HG03469 (cell line): ENCODE data around the gene ICAM3.
A peak's percentile ranks its signal among the peaks of the same experiment; 100 is the strongest.
"Not testable (repeated sequence)": the region's sequence is repeated elsewhere in the genome, so short reads cannot be mapped to it uniquely, and the experiment has no call there.

Experiments
- ATAC-seq: cut with Tn5 transposase; IDR thresholded peaks from one replicate; pipeline ENCODE4 v1.9.1; 2021; ENCODE audit warnings: mild to moderate bottlenecking, moderate library complexity, moderate number of reproducible peaks; ENCODE audit not compliant: unreplicated experiment

ICAM3 gene, protein sequence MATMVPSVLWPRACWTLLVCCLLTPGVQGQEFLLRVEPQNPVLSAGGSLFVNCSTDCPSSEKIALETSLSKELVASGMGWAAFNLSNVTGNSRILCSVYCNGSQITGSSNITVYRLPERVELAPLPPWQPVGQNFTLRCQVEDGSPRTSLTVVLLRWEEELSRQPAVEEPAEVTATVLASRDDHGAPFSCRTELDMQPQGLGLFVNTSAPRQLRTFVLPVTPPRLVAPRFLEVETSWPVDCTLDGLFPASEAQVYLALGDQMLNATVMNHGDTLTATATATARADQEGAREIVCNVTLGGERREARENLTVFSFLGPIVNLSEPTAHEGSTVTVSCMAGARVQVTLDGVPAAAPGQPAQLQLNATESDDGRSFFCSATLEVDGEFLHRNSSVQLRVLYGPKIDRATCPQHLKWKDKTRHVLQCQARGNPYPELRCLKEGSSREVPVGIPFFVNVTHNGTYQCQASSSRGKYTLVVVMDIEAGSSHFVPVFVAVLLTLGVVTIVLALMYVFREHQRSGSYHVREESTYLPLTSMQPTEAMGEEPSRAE

DNA sequence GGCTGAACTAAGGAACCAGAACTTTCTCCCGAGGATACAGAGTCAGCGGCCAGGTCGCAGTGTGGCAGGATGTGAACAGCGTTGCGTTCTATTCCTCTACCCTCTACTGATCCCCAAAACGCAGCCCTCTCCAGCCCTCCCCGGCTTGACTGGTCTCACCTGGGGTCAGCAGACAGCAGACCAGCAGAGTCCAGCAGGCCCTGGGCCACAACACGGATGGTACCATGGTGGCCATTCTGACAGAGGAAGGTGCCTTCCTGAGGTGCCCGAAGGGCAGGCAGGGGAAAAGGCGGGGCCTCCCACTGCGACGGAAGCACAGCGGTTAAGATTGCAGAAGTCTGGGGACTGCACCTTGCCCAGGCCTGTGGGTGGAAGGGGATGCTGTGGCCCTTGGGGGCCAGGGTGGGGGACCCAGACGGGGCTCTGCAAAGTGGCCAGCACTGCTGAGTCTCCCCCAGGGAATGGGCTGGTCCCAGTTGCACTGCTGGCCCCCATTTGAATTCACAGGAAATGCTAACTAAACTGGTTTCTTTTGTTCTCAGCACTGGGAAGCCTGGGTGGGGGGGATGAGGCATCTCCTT is at the start of gene ICAM3:
Gene ICAM3 (minus strand): TSS at position 245 of the 581 bp plus-strand sequence. CDS start 10 bp downstream, at position 235.
- ATAC-seq: no peak

DNA sequence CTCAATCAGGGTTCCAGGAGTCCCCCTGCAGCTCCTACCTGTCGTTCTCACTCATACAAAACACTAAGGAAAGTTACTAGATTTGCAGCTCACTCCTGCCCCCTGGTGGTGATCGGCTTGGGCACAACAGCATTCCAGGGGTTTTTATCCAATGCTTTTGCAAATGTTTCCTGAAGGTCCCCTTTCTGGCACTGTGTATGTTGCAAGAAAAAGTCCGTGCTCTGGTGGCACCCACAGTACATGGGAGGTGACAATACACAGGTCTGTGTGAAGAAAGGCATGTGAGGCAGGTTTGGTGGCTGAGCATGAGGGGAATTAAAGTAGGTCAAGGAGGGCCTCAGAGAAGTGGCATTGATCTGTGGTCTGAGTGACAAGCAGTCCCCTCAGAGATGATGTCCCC is 49.5 kb upstream of the ICAM3 start:
- ATAC-seq: no peak

DNA sequence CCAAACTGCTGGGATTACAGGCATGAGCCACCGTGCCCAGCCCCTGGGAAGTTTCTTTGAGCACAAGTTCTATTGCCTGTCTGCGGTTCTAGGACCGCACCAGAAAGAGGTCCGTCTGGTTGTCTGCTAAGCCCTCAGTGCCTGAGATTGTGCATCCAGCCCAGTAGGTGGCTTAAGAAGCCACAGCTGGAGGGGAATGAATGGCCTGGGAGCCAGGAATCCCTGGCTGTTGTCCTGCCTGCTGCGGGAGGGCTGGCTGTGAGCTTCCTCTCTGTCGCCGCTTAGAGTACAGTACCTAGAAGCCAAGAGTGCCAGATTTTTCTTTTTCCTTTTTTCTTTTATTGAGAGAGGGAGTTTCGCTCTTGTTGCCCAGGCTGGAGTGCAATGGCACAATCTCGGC is 45.2 kb upstream of the ICAM3 start:
- no peak for ATAC-seq

DNA sequence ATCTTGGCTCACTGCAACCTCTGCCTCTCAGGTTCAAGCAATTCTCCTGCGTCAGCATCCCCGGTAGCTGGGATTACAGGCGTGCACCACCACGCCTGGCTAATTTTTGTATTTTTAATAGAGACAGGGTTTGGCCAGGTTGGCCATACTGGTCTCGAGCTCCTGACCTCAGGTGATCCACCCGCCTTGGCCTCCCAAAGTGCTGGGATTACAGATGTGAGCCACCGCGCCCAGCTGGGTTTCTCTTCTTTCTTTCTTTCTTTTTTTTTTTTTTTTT is 43.7 kb upstream of the ICAM3 start:
- ATAC-seq: not testable (repeated sequence)

DNA sequence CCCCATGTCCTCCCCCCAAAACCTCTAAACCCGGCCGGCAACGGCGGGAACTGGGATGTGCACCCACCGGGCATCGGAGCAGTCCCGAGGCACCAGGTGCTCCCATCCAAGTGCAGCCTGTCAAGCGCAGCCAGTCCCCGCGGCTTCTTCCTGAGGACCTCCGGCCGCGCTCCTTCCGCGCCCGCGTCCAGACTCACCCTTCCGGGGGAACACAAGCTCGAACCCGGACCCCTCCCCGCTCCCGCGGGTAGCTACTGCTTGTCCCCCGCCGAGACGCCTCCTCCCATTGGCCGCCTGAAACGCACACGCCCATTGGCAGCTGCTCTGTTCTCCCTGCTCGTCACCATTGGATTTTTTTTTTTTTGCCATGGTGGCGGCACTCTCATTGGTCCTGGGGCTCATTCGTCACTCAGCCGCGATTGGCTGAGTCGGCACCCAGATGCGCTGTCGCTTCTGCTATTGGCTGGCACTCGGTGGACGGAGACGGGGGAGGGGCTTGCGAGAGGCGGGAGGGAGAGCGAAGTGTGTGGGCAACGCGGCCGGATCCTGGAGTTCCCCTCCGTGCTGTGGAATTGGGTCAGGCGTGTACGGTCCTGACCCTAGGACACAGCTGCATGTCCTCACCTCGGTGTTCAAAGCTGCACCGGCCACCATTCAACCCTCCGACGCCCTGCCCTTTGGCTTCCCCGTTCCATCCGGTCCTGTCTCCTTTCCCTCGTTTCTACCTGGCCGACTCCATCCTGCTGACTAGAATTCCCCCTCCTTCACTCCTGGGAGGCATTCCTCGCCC is 41.1 kb upstream of the ICAM3 start, which contains the start of gene TYK2:
Gene TYK2 (minus strand): TSS at position 260 of the 790 bp plus-strand sequence. CDS start 2,166 bp downstream, outside the sequence.
- ATAC-seq: peak; percentile 80

DNA sequence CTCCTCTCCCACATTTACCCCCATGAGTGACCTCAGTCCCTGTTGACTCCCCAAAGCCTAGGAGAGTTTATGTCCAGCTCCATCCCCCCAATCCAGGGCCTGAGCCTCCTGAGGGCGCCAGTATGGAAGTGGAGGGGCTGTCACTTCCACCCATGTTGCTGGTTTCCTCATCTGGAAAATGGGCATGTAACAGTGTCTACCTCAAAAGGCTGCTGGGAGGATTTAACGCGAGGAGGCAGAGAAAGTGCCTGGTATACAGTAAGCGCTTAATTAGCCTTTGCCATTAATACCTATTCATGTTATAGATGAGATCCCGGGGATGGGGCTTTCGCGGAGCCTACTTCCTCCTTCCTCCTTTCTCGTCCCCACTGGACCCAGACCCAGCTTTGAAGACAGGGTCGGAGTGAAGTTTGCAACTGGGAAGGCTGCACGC is 40.5 kb upstream of the ICAM3 start:
- ATAC-seq: no peak

DNA sequence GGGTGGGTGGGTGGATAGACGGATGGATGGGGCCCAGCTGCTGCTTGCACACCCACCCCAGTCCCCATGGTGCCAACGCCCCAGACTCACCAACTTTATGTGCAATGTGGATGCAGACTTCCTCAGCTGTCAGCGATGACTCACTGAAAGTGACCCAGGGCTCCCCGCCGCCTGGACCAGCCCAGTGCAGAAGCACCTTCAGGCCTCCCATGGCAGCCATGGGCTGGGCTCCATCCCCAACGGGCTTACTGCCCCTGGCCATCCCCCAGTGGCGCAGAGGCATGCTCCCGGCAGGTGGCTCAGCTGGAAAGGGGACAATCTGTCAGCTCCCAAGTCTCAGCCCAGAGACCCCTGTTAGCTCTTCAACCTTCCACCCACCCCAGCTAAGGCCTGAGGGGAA is 38.7 kb upstream of the ICAM3 start:
- no peak for ATAC-seq

DNA sequence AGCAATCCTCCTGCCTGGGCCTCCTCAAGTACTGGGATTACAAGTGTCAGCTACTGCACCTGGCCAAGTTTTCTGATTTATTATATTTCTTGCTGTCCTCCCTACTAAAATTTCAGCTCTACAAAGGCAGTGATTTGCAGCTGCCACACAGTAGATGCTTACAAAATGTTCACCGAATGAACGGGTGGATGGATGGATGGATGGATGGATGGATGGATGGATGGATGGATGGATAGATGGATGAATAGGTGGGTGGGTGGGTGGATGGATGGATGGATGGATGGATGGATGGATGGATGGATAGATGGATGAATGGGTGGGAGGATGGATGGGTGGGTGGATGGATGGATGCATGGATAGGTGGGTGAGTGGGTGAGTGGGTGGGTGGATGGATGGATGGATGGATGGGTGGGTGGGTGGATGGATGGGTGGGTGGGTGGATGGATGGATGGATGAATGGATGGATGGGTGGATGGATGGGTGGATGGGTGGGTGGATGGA is 37.8 kb upstream of the ICAM3 start:
- not testable (repeated sequence) for ATAC-seq

DNA sequence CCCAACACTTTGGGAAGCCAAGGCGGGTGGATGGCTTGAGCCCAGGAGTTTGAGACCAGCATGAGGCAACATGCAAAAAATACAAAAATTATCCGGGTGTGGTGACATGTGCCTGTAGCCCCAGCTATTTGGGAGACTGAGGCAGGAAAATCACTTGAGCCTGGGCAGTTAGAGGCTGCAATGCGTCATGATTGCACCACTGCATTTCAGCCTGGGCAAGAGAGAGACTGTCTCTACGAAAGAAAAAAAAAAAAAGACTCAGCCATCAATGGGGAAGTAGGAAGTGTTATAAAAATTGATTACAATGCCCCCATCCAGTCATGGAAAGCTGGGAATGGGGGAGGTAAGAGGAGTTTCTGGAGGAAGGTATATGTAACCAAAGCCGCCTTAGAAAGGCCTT is 35.5 kb upstream of the ICAM3 start:
- no peak for ATAC-seq

DNA sequence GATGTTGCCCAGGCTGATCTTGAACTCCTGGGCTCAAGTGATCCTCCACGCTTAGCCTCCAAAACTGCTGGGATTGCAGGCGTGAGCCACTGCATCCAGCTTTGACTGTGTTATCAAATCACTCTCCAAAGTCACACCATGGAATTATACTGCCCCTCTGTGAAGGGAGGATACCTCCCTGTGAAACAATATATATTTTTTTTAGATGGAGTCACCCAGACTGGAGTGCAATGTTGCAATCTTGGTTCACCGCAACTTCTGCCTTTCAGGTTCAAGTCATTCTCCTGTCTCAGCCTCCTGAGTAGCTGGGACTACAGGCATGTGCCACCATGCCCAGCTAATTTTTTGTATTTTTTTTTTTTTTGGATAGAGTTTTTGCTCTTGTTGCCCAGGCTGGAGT is 33.3 kb upstream of the ICAM3 start:
- no peak for ATAC-seq

DNA sequence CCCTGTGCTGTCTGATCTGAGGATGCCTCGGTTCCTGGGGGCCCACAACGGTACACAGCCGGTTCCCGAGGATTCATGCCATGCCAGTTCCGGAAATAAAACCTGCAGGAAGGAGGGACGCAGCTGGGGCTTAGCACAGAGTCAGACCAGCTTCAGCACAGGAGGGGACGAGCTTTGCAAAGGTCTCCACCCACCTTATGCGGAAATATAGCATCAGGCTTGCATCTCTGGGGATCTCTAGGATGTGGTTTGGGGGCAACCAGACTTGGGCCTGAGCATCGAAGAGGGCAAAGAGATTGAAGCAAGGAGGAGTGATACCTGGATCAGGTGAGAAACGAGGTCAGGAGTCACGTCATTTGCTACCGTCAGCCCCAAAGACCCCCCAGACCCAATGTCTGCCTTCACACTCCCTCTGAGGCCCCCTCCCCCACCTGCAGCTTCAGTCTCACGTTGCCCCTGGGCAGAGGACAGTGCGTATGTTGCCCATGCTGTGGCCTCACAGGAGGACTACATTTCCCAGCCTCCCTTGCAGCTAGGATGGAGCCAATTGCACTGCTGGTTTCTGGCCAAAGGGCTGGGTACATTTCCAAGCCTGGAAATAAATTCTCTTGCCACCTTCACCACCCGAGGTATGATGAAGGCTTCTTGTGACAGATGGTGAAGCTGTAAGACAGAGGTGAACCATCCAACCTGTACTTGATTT is 28.8 kb upstream of the ICAM3 start:
- ATAC-seq: no peak

DNA sequence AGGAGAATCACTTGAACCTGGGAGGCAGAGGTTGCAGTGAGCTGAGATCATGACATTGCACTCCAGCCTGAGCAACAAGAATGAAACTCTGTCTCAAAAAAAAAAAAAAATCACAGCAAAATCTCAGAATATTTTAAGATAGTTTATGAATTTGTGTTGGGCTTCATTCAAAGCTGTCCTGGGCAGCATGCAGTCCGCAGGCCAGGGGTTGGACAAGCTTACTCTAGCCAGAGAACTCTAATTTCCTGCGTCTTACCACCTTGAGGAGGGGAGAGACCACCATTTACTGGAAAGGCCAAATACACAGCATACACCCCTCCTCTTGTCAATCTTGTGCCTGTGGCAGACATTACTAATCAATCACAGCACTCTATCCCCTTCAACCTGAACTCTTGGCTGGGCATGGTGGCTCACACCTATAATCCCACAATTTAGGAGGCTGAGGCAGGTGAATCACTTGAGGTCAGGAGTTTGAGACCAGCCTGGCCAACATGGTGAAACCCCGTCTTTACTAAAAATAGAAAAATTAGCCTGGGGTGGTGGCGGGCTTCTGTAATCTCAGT is 27.6 kb upstream of the ICAM3 start:
- ATAC-seq: not testable (repeated sequence)

DNA sequence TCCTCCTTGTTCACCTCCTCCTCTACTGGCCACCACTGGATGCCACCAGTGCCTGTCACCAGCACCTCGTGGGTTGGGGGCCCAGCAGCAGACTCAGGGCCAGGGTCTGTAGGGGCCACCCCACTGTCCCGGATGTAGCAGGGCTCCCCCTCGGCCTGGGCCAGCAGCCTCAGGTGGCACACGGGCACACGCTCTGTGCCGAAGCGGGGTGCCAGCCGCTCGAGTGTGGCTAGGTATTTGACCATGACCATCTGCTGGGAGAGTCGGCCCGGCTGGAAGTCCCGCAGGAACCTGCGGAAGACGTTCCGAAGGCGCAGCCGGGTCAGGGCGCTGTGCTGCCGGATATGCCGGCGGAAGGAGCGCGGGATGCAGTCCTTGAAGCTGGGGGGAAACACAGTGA is 26.1 kb upstream of the ICAM3 start:
- ATAC-seq: no peak

DNA sequence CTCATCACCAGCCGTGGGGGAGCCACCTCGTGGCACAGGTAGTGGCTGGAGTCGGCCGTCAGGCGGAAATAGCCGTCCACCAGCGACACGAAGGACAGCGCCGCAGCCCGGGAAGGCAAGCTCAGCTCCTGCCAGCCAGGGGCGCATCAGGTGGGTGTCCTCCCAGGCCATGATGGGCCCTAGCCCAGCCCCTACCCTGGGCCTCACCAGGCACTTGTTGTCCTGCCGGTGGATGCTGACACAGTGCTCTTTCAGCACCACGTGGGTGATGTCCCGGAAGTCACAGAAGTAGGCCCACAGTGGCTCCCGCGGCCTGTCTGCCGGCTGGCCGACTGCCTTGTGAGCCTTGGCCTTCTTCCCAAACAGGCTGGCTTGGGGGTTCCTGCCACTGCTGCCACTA is 25.2 kb upstream of the ICAM3 start:
- ATAC-seq: no peak

DNA sequence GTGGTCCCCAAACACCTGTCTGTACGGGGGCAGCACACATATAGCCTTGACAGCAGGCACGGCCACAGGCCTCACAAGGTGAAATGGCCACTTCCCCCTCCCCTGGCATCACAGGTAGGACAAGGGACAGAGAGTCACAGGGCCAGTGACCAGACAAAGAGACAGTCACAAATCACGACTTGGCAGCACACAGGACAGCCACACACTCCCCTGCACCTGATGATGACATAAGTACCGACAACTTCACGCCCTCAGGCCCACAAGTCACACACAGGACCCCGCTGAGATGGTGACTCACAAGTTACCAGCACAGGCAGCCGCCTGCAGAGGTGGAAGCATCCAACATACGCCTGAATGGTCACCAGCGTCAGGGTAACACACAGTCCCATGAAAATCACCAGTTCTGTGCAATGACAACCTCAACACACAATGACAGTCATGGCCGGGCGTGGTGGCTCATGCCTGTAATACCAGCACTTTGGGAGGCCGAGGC is 24.4 kb upstream of the ICAM3 start:
- ATAC-seq: no peak

DNA sequence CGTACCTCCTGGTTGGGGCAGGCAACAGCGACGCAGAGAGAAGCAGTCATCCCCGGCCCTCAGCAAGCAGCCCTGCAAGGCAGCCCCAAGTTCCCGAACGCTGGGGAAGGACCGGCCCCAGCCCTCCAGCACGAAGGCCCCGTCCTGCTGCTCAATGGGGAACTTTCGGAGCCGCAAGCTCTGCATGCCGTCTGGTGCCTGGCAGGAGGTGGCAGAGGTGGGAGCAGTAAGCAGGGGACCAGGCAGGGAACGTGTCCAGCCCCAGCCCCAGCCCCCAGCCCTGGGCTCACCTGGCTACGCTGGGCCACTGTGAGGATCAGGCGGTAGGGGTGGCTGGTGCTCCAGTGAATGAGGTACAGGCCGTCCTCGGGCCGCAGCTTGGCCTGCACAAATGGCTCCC is 22.8 kb upstream of the ICAM3 start:
- ATAC-seq: no peak

DNA sequence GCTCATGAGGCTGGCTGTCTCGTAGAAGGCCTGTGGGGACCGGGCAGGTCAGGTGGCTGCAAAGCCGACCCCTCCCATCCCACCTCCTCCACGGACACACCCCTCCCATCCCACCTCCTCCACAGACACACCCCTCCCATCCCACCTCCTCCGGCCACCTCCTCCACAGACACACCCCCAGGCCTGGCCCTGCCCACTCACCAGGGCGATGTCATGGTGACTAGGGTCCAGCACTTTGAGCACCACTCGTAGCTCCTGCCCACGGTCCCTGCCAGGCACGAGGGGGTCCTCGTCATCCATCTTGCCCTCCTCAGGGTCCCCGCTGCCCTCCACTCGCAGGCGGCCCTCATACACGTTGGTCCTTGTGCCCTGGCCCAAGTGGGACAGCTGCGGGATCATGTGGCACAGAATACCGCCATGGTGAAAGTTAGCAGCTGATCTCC is 22.2 kb upstream of the ICAM3 start:
- ATAC-seq: no peak

DNA sequence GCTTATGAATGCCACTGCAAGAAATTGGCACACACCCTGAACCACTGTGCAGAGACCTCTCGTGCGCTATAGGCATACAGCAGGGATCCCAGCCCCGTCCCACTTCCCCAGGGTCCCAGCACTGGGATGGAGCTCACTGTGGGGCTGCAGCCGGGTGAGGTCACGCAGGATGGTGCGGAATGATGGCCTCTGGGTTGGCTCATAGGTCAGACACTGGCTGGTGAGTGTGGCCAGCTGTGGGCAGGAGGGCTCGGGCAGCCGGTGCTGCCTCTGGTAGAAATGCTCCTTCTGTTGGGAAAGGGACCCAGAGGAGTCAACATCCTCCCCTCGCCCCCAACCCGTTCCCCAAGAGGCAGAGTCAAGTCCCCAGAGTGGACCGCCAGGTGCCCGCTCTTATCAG is 17.0 kb upstream of the ICAM3 start:
- no peak for ATAC-seq

DNA sequence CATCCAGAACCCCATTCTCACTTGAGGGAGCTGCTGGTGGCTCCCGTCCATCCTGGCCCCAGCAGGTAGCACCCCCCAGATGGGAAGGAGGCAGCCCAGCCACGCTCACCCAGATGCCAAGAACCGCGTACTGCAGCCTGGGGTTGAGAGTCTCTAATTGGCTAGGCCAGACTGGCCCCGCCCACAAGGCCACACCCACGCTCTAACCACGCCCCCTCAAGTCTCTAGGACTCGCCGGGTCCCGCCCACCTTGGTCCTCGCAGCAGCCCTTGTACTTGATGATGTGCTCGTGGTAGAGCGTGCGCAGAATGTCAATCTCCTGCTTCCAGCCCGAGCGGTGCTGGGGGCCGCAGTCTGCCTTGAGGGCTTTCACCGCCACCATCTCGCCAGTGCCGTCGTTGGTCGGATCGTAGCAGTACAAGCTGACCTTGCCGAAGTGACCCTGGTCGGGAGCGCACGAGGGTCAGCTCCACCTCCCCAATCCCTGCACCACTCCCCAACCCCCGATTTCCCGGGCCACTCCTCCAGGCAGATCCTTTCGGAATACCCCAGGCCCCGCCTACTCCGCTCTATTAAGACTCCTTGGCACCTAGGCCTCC is 14.5 kb upstream of the ICAM3 start:
- ATAC-seq: no peak
